Heart left ventricle (tissue), 13 donors: Measurements from ENCODE around the gene DMBT1.

Source experiments
- POLR2A ChIP-seq, 2 donors: fragments of 450-650 bp; IDR thresholded peaks; one replicate each; pipeline ENCODE4 v1.6.1; 2017; ENCODE audit warnings: antibody characterized with exemption in 2 of 2, mild to moderate bottlenecking in 2 of 2, moderate library complexity in 2 of 2
- TF ChIP-seq, protein P1 (sequence below), 12 donors: fragments of 200-600 bp; sonication (generic) in 4 of 12; IDR thresholded peaks; one replicate each; pipeline versions ENCODE4 v1.5.0 to v1.8.0; 2018 to 2022; ENCODE audit warnings: antibody characterized with exemption in 12 of 12, mild to moderate bottlenecking in 5 of 12
- donor health status: ischemic (EF 13 %, LVEDD 7.1; RV severe dilation, severe dysfunction).
- donor health status: DM: no; HTN: yes; CAD: no.
- donor health status: DM: no; HTN: no; CAD: no.
- donor health status: ischemic (EF 25% LVEDD 6.9; RV normal size, moderate dysfunction).
- donor health status: ischemic (EF 25% LVEDD 5.7; RV mildly dilated, moderate dysfunction).
- donor health status: ischemic (EF 35%, LVEDD 5.7; RV mildly dilated, moderate dysfunction).
- donor health status: nonischemic (EF 11% LVEDD 7.7; RV severe dilation, severe dysfunction).
- donor health status: DM: yes; HTN: yes; CAD: no.
- donor health status: PGD.
- donor health status: ischemic (EF 29% LVEDD 5.4; RV normal size, mild dysfunction).
- donor health status: nonischemic (EF 23%, LVEDD 6.1; RV moderate dilation, normal function).

GRCh38 chr10:122555442-122555841 is 5.1 kb upstream of the DMBT1 start:
- TF ChIP-seq, protein P1, sequence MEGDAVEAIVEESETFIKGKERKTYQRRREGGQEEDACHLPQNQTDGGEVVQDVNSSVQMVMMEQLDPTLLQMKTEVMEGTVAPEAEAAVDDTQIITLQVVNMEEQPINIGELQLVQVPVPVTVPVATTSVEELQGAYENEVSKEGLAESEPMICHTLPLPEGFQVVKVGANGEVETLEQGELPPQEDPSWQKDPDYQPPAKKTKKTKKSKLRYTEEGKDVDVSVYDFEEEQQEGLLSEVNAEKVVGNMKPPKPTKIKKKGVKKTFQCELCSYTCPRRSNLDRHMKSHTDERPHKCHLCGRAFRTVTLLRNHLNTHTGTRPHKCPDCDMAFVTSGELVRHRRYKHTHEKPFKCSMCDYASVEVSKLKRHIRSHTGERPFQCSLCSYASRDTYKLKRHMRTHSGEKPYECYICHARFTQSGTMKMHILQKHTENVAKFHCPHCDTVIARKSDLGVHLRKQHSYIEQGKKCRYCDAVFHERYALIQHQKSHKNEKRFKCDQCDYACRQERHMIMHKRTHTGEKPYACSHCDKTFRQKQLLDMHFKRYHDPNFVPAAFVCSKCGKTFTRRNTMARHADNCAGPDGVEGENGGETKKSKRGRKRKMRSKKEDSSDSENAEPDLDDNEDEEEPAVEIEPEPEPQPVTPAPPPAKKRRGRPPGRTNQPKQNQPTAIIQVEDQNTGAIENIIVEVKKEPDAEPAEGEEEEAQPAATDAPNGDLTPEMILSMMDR (IDR thresholded peaks at IDR 0.05), result no peak
- TF ChIP-seq POLR2A (IDR thresholded peaks at IDR 0.05), result no peak
